Measurements from ENCODE around the gene NAV1.

NAV1 gene

DNA sequence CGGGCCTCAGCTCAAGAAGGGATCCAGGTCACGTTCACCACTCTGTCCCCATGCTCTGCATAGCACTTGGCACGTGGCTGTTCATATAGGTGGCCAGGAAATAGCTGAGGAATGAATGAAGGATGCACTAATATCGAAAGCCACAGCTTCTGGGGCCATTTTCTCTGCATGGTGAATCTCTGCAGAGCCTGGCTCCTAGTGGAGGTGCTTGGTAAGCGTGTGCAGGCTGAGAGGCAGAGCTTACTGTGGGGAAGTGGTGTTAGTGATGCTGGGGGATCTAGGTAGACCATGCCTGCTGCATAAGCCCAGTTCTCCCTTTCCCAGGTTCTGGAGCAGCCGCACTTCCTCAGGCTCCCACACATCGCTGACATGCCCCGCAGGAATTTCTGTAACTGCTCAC is 40.3 kb upstream of the NAV1 start:
- no peak overlapping the region for H3K4me3 ChIP-seq (ENCODE audit: low read length)
- no peaks in the 10 kb centered on the region for H4K20me1 ChIP-seq (ENCODE audit: insufficient read depth, low read length)
- H3K27me3 ChIP-seq (replicated peaks; ENCODE audit: insufficient read depth, low read length), result no peaks in the 10 kb centered on the region
- no peak overlapping the region for H2AFZ ChIP-seq (ENCODE audit: low read length)
- TF ChIP-seq CTCF (IDR thresholded peaks at IDR 0.05; ENCODE audit: low read length), result no peak
- no peak for TF ChIP-seq EZH2phosphoT487 (IDR thresholded peaks at IDR 0.05; ENCODE audit: low read length)
- no peak for TF ChIP-seq EZH2 (optimal IDR thresholded peaks at IDR 0.05; ENCODE audit: low read depth, low read length)
- H3K9me3 ChIP-seq (replicated peaks; ENCODE audit: insufficient read depth, low read length), result no peaks in the 10 kb centered on the region
- H3K36me3 ChIP-seq (replicated peaks; ENCODE audit: insufficient read depth, low read length), result 0 out of 2 replicates have a peak, but pooled peaks cover 6% of the 10 kb centered on the region
- H3K4me2 ChIP-seq (ENCODE audit: low read depth, low read length), result no peak overlapping the region
- no peaks in the 10 kb centered on the region for H3K4me1 ChIP-seq (ENCODE audit: low read length)
- H3K79me2 ChIP-seq (ENCODE audit: low read length), result peaks cover 49% of the 10 kb centered on the region
- no peak overlapping the region for H3K27ac ChIP-seq (ENCODE audit: low read length)
- DNase-seq, result no peak
- no peaks in the 10 kb centered on the region for H3K9me2 ChIP-seq (replicated peaks; ENCODE audit: insufficient read depth, low read length)
- H3K9ac ChIP-seq (ENCODE audit: low read length), result no peak overlapping the region
- H3F3A ChIP-seq (ENCODE audit: insufficient read depth, low read length), result no peaks in the 10 kb centered on the region

- Histone ChIP-seq H4K20me1 (ENCODE audit: insufficient read depth, low read length) (no peaks in the 10 kb centered on the region), H3K27ac (ENCODE audit: low read length) (no peak overlapping the region), H3F3A (ENCODE audit: insufficient read depth, low read length) (no peaks in the 10 kb centered on the region), H3K4me2 (ENCODE audit: low read depth, low read length) (no peak overlapping the region), H2AFZ (ENCODE audit: low read length) (no peak overlapping the region), H3K27me3 (replicated peaks; ENCODE audit: insufficient read depth, low read length) (no peaks in the 10 kb centered on the region), H3K4me3 (ENCODE audit: low read length) (no peak overlapping the region), H3K79me2 (ENCODE audit: low read length) (peaks cover 55% of the 10 kb centered on the region), H3K9me2 (replicated peaks; ENCODE audit: insufficient read depth, low read length) (no peaks in the 10 kb centered on the region), H3K36me3 (replicated peaks; ENCODE audit: insufficient read depth, low read length) (0 out of 2 replicates have a peak, but pooled peaks cover 3% of the 10 kb centered on the region), H3K4me1 (ENCODE audit: low read length) (no peaks in the 10 kb centered on the region), H3K9me3 (replicated peaks; ENCODE audit: insufficient read depth, low read length) (no peaks in the 10 kb centered on the region), H3K9ac (ENCODE audit: low read length) (no peak overlapping the region)
- TF ChIP-seq CTCF (IDR thresholded peaks at IDR 0.05; ENCODE audit: low read length) (no peak), EZH2 (optimal IDR thresholded peaks at IDR 0.05; ENCODE audit: low read depth, low read length) (no peak), EZH2phosphoT487 (IDR thresholded peaks at IDR 0.05; ENCODE audit: low read length) (no peak)
- DNase-seq, result no peak
Measured at GRCh38 chr1:201499191-201499590, 39.7 kb upstream of the NAV1 start.

DNA sequence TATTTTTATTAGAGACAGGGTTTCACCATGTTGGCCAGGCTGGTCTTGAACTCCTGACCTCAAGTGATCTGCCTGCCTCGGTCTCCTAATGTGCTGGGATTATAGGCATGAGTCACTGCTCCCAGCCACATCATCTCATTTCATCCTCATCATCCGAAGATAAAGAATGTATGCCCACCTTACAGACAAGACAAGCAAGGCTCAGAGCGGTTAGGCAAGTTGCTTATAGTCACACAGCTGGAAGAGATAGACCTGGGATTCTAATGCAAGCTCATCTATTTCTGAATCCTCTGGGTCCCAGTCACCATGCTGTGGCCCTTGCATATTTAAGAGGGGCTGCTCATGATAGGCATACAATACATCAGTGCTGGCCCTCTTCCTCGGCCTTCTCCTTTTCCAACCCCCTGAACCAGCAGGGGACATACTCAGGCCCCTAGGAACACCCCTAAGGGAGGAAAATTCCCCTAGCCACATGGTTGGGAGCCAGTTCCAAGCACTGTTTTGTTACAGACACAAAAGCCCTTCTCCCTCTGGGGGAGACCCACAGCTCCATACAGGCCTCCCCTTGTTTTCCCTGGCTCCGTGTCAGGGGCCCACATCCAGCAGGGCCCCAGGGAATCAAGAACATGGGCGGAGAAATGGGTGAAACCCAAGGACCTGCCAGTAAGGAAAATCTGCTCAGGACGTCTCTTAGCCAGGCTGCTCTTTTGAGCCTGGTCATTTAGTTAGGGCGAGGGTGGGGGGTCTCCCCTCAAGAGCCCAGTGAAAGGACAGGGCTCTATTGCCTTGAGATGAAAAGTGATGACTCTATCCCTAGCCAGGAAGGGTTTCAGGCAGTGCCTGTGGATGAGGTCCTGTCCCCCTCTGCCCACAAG is 38.9 kb upstream of the NAV1 start:
- Histone ChIP-seq H3K79me2 (ENCODE audit: low read length) (peaks cover 62% of the 10 kb centered on the region), H3K4me2 (ENCODE audit: low read depth, low read length) (no peak overlapping the region), H3K27ac (ENCODE audit: low read length) (no peak overlapping the region), H3K36me3 (replicated peaks; ENCODE audit: insufficient read depth, low read length) (no peaks in the 10 kb centered on the region), H2AFZ (ENCODE audit: low read length) (no peak overlapping the region), H3K9me2 (replicated peaks; ENCODE audit: insufficient read depth, low read length) (no peaks in the 10 kb centered on the region), H3K27me3 (replicated peaks; ENCODE audit: insufficient read depth, low read length) (no peaks in the 10 kb centered on the region), H3F3A (ENCODE audit: insufficient read depth, low read length) (no peaks in the 10 kb centered on the region), H4K20me1 (ENCODE audit: insufficient read depth, low read length) (no peaks in the 10 kb centered on the region), H3K4me3 (ENCODE audit: low read length) (no peak overlapping the region), H3K4me1 (ENCODE audit: low read length) (peaks cover 2% of the 10 kb centered on the region; the same call in 1 of the 2 replicates), H3K9ac (ENCODE audit: low read length) (no peak overlapping the region), H3K9me3 (replicated peaks; ENCODE audit: insufficient read depth, low read length) (no peaks in the 10 kb centered on the region)
- no peak for DNase-seq
- no peak for TF ChIP-seq EZH2phosphoT487 (IDR thresholded peaks at IDR 0.05; ENCODE audit: low read length)
- TF ChIP-seq CTCF (IDR thresholded peaks at IDR 0.05; ENCODE audit: low read length), result no peak
- TF ChIP-seq EZH2 (optimal IDR thresholded peaks at IDR 0.05; ENCODE audit: low read depth, low read length), result no peak
